GM23248 (cell line): ENCODE data around the gene PAX7. TPM values are rescaled to one million over a fixed set of nuclear protein-coding genes. Genes with fewer than 3 reads are reported as not detected.

Experiments used
- DNase-seq: peaks from one replicate; pipeline ENCODE4 v3.0.0-alpha.2; 2015
- H2AFZ ChIP-seq: fragments of 200-600 bp; sonication (generic); 2 replicates; pipeline ENCODE4 v1.6.1; 2016; ENCODE audit warnings: antibody characterized with exemption
- H3F3A ChIP-seq: fragments of 200-600 bp; sonication (generic); 2 replicates; pipeline ENCODE4 v1.6.1; 2016; ENCODE audit warnings: mild to moderate bottlenecking, antibody characterized with exemption, mixed run types; ENCODE audit not compliant: insufficient read depth
- H3K27ac ChIP-seq: fragments of 200-600 bp; sonication (generic); 2 replicates; pipeline ENCODE4 v1.5.1; 2016; ENCODE audit warnings: mild to moderate bottlenecking
- H3K27me3 ChIP-seq: fragments of 200-600 bp; sonication (generic); replicated peaks from 2 replicates; pipeline ENCODE4 v1.6.1; 2016; ENCODE audit warnings: mild to moderate bottlenecking; ENCODE audit not compliant: insufficient read depth
- H3K36me3 ChIP-seq: fragments of 200-600 bp; sonication (generic); 2 replicates; pipeline ENCODE4 v1.6.1; 2016; ENCODE audit warnings: low read depth, mild to moderate bottlenecking
- H3K4me1 ChIP-seq: fragments of 200-600 bp; sonication (generic); 2 replicates; pipeline ENCODE4 v1.6.1; 2016; ENCODE audit warnings: mild to moderate bottlenecking; ENCODE audit not compliant: insufficient read depth
- H3K4me2 ChIP-seq: fragments of 200-600 bp; sonication (generic); one replicate; pipeline ENCODE4 v1.6.1; 2016; ENCODE audit warnings: mild to moderate bottlenecking; ENCODE audit not compliant: unreplicated experiment
- H3K4me3 ChIP-seq: fragments of 200-600 bp; sonication (generic); 2 replicates; pipeline ENCODE4 v1.5.1; 2016; ENCODE audit warnings: mild to moderate bottlenecking
- H3K79me2 ChIP-seq: fragments of 200-600 bp; sonication (generic); 2 replicates; pipeline ENCODE4 v1.6.1; 2016; ENCODE audit warnings: mild to moderate bottlenecking; ENCODE audit not compliant: insufficient read depth
- H3K9ac ChIP-seq: fragments of 200-600 bp; sonication (generic); 2 replicates; pipeline ENCODE4 v1.6.1; 2016; ENCODE audit warnings: mild to moderate bottlenecking
- H3K9me2 ChIP-seq: fragments of 200-600 bp; sonication (generic); 2 replicates; pipeline ENCODE4 v1.6.1; 2016; ENCODE audit warnings: mixed run types, mild to moderate bottlenecking, moderate library complexity; ENCODE audit not compliant: insufficient read depth
- H3K9me3 ChIP-seq: fragments of 200-600 bp; sonication (generic); one replicate; pipeline ENCODE4 v1.6.1; 2017; ENCODE audit warnings: low read depth
- H4K20me1 ChIP-seq: fragments of 200-600 bp; sonication (generic); 2 replicates; pipeline ENCODE4 v1.6.0; 2016; ENCODE audit not compliant: insufficient read depth
- EZH2 ChIP-seq: fragments of 200-600 bp; sonication (generic); IDR thresholded peaks from 2 replicates; pipeline ENCODE4 v1.6.1; 2018; ENCODE audit warnings: antibody characterized with exemption, mild to moderate bottlenecking; ENCODE audit not compliant: insufficient read depth, poor library complexity, severe bottlenecking
- EZH2phosphoT487 ChIP-seq: fragments of 200-600 bp; sonication (generic); IDR thresholded peaks from 2 replicates; pipeline ENCODE4 v1.6.1; 2018; ENCODE audit warnings: antibody characterized with exemption, moderate library complexity, mild to moderate bottlenecking, low read depth; ENCODE audit not compliant: insufficient read depth
- WGBS, 2 experiments: methylation state at CpG; one replicate each; pipeline ENCODE4 v1.1.6; 2015 to 2017; ENCODE audit warnings: low lambda C conversion rate in 2 of 2, low coverage in 1 of 2; ENCODE audit errors: missing lambda C conversion rate in 2 of 2; 5-methylcytosine and 5-hydroxymethylcytosine counted together
- in situ Hi-C: fragments of 300-500 bp; cut with MboI; formaldehyde crosslinking; loops from 2 replicates; pipeline ENCODE4 v1.15.0; 2020
- polyA plus RNA-seq: library from polyadenylated mRNA; unstranded; fragments of >200 nt; fragmentation: Nextera tagmentation; extraction: Ambion mirVana; gene quantifications from 2 replicates; pipeline ENCODE4 v1.2.1, GENCODE V29; 2016
- total RNA-seq: library from RNA; depleted of rRNA; stranded (reverse); fragments of >200 nt; shearing (Covaris generic); gene quantifications from 2 replicates; pipeline ENCODE4 v1.2.3, GENCODE V29; 2014

Gene PAX7
- total and polyA plus RNA-seq, 2 experiments from 2014 or later = not detected

DNA sequence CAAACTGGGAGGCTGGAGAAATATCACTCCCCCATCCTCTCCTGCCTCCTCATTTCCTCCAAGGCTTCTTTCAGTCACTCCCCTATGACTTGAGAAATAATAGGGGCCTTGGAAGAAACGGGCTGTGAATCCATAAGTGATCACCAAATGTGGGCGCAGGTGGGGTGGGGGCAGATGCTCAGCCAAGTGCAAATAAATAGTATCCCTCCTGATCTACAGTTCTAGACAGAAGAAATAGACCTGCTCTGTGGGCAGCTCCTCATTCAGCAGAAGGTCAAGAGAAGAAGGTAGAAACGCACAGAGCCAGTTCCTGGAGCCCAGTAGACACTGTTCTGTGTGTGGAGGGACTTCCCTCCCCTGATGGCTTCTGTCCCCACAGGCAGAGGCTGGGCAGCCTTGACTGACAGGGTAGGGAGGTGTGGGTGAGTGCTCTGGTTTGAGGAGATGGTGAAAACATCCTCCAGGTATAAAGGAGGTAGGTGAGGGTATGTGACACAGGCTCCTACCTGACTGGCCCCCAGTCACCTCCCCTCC lies 17.1 kb downstream of the PAX7 start:
- Histone ChIP-seq H3K4me2 (no peak overlapping the region), H3F3A (no peaks in the 10 kb centered on the region), H4K20me1 (no peaks in the 10 kb centered on the region), H3K9me3 (no peaks in the 10 kb centered on the region), H3K36me3 (no peaks in the 10 kb centered on the region), H3K9me2 (no peaks in the 10 kb centered on the region), H3K27me3 (peaks cover 65% of the 10 kb centered on the region), H3K9ac (no peak overlapping the region), H3K4me3 (no peak overlapping the region), H3K4me1 (no peaks in the 10 kb centered on the region), H3K79me2 (no peaks in the 10 kb centered on the region), H2AFZ (no peak overlapping the region), H3K27ac (no peak overlapping the region)
- TF ChIP-seq EZH2 (no peak), EZH2phosphoT487 (no peak)
- no peak for DNase-seq
- WGBS, 2 experiments = 12 to 24% methylated on average over 3 of the region's 3 CpGs
- in situ Hi-C loops = no loop called here

DNA sequence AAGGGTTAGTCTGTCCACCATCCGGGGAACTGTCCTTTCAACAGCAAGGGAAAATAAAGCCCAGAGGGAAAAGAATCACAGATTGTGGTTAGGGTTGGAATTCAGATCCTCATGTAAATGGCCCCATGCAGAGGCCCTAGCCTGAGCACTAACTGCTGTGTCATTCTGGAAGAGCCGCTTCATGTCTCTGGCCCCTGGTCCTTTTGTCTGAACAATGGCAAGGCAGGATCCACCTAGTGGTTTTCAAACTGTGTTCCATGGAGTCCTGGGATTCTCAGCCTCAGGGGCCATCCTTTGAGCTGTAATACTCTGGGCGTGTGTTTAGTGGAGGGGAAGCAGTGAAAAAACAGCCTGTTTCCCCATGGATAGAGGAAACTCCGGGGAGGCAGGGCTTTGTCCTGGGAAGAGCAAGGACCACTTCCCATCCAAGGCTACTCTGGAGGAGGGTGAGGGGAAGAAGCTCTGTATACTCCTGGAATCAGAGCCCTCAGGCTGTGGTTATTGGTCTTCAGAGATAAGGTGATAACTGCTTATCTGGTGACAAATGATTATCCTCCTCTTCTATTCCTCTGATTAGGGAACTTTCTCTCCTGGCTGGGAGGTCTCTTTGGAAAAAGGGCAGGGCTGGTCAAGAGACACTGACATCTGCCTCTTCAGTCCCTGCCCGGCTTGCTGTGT lies 19.2 kb downstream of the PAX7 start:
- in situ Hi-C loops = no loop called here

DNA sequence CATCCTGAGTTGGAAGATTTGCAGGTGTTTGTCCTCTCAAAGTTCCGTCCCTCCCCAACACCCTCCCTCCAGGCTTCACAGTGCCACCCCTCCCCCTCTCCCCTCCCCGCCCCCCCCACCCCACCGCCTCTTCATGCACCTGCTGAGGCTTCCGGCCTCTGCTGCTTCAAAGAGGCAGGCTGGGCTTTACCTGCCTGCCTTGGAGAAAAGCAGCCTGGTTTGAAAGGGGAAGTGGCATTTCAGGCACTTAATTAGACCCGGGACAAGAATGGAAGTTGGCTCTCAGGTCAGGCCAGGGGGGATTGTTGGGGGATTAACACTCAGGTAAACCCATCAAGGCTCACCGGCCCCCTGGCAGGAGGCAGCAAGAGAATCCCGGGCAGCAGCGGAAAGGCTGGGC lies 21.1 kb downstream of the PAX7 start:
- H2AFZ ChIP-seq = no peak overlapping the region
- WGBS, 2 experiments = 6 to 9% methylated on average over 7 to 8 of the region's 8 CpGs
- no peaks in the 10 kb centered on the region for H3K36me3 ChIP-seq
- H3K9ac ChIP-seq = no peak overlapping the region
- peaks cover 56% of the 10 kb centered on the region for H3K27me3 ChIP-seq
- no peak overlapping the region for H3K27ac ChIP-seq
- TF ChIP-seq EZH2phosphoT487 (no peak), EZH2 (no peak)
- no peaks in the 10 kb centered on the region for H4K20me1 ChIP-seq
- H3F3A ChIP-seq = no peaks in the 10 kb centered on the region
- no peak overlapping the region for H3K4me3 ChIP-seq
- no peak overlapping the region for H3K4me2 ChIP-seq
- H3K9me3 ChIP-seq = no peaks in the 10 kb centered on the region
- in situ Hi-C loops = no loop called here
- H3K79me2 ChIP-seq = no peaks in the 10 kb centered on the region
- no peaks in the 10 kb centered on the region for H3K4me1 ChIP-seq
- no peak for DNase-seq
- no peaks in the 10 kb centered on the region for H3K9me2 ChIP-seq

More for the DNA sequence above, 19.2 kb downstream of the PAX7 start:
- no peaks in the 10 kb centered on the region for H3F3A ChIP-seq
- no peak overlapping the region for H3K9ac ChIP-seq
- H3K4me3 ChIP-seq = no peak overlapping the region
- H2AFZ ChIP-seq = no peak overlapping the region
- H3K4me2 ChIP-seq = no peak overlapping the region
- H4K20me1 ChIP-seq = no peaks in the 10 kb centered on the region
- H3K9me3 ChIP-seq = no peaks in the 10 kb centered on the region
- peaks cover 65% of the 10 kb centered on the region for H3K27me3 ChIP-seq
- no peak for DNase-seq
- no peaks in the 10 kb centered on the region for H3K36me3 ChIP-seq
- H3K79me2 ChIP-seq = no peaks in the 10 kb centered on the region
- WGBS, 2 experiments = 45 to 46% methylated on average over 5 of the region's 5 CpGs
- H3K27ac ChIP-seq = no peak overlapping the region
- no peaks in the 10 kb centered on the region for H3K9me2 ChIP-seq
- no peaks in the 10 kb centered on the region for H3K4me1 ChIP-seq
- no peak for TF ChIP-seq EZH2phosphoT487
- TF ChIP-seq EZH2 = no peak

DNA sequence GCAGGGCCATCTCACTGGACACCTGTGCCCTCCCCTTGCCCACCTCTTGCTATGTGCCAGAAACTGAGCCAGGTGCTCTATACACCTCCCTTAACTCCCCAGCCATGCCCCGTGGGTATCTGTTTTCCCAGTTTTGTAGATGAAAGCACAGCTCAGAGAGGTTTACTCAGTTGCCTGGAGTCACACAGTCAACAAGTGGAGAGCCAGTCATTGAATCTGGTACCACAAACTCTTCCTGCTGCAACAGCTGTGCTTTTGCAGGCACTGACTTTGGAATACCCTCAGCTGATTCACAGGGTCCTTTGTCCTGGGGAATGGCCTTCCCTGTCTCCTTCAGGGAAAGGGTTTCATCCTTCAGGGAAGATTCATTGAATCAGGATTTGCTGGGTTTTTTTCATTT lies 22.1 kb downstream of the PAX7 start:
- DNase-seq = no peak

More for the DNA sequence above, 22.1 kb downstream of the PAX7 start:
- H3K27ac ChIP-seq = no peak overlapping the region
- H3K9ac ChIP-seq = no peak overlapping the region
- H4K20me1 ChIP-seq = no peaks in the 10 kb centered on the region
- peaks cover 59% of the 10 kb centered on the region for H3K27me3 ChIP-seq
- WGBS, 2 experiments = 0 to 14% methylated on average over 1 of the region's 1 CpG
- no peak overlapping the region for H2AFZ ChIP-seq
- H3K79me2 ChIP-seq = no peaks in the 10 kb centered on the region
- H3K4me3 ChIP-seq = no peak overlapping the region
- no peak overlapping the region for H3K4me2 ChIP-seq
- H3F3A ChIP-seq = no peaks in the 10 kb centered on the region
- no peaks in the 10 kb centered on the region for H3K9me3 ChIP-seq
- H3K36me3 ChIP-seq = no peaks in the 10 kb centered on the region
- TF ChIP-seq EZH2 (no peak), EZH2phosphoT487 (no peak)
- H3K4me1 ChIP-seq = no peaks in the 10 kb centered on the region
- in situ Hi-C loops = no loop called here
- no peaks in the 10 kb centered on the region for H3K9me2 ChIP-seq
